Endothelial cell of umbilical vein (primary cell): ENCODE data around the gene RAD1. TPM values are rescaled to one million over a fixed set of nuclear protein-coding genes. Genes with fewer than 3 reads are reported as not detected.

ENCODE experiments used
- BruUV-seq: library from RNA; stranded (reverse); fragments of 400-500 nt; replicated peaks from 2 replicates; lab custom pipeline; 2021; lab: Mats Ljungman, UMichigan
- CTCF ChIA-PET: fragments of 300-600, 350-600 bp; sonication (Branson Sonifier 250); formaldehyde crosslinking; loops from one replicate; lab custom pipeline; 2021; ENCODE audit warnings: antibody characterized with exemption, inconsistent platforms; lab: Charles Lee
- POLR2A ChIA-PET: fragments of 300-600, 350-600 bp; sonication (Branson Sonifier 250); formaldehyde crosslinking; loops from one replicate; lab custom pipeline; 2021; ENCODE audit warnings: antibody characterized with exemption, inconsistent platforms; lab: Charles Lee
- DNase-seq: peaks from one replicate; pipeline ENCODE4 v3.0.0-alpha.2; 2011; ENCODE audit warnings: low read depth, low spot score
- FAIRE-seq: peaks from 2 replicates; lab custom pipeline; 2011; peaks lifted over from hg19 to GRCh38; lab: Jason Lieb, UNC
- H2AFZ ChIP-seq: 2 replicates; pipeline ENCODE4 v1.6.0; 2012; ENCODE audit warnings: low read depth, low read length, control low read depth, inconsistent platforms
- H3K27ac ChIP-seq: 2 replicates; pipeline ENCODE4 v1.5.1; 2011; ENCODE audit warnings: low read depth, mild to moderate bottlenecking, control low read depth, low read length, moderate library complexity; ENCODE audit not compliant: insufficient read depth
- H3K27me3 ChIP-seq, 2 experiments: 2 replicates each; pipeline versions ENCODE4 v1.6.0 to v1.6.1; 2011; ENCODE audit warnings: low read length in 2 of 2, mixed read lengths in 1 of 2; ENCODE audit not compliant: control insufficient read depth in 2 of 2, insufficient read depth in 2 of 2
- H3K36me3 ChIP-seq, 2 experiments: 2 replicates in 1 of 2; 3 replicates in 1 of 2; pipeline ENCODE4 v1.5.1; 2011; ENCODE audit warnings: low read length in 2 of 2, mild to moderate bottlenecking in 1 of 2, moderate library complexity in 1 of 2; ENCODE audit not compliant: control insufficient read depth in 2 of 2, insufficient read depth in 2 of 2; ENCODE audit errors: extremely low read depth in 1 of 2
- H3K4me1 ChIP-seq: 3 replicates; pipeline ENCODE4 v1.5.1; 2011; ENCODE audit warnings: mild to moderate bottlenecking, low read length; ENCODE audit not compliant: control insufficient read depth, insufficient read depth; ENCODE audit errors: extremely low read depth
- H3K4me2 ChIP-seq: 2 replicates; pipeline ENCODE4 v1.6.1; 2011; ENCODE audit warnings: low read length, control low read depth, mixed read lengths; ENCODE audit not compliant: insufficient read depth
- H3K4me3 ChIP-seq, 3 experiments: fragments of 200-600 bp in 1 of 3; sonication (generic), shearing (Covaris generic) in 1 of 3; replicated peaks in 1 of 3; 2 replicates each; pipeline ENCODE4 v1.5.1; 2011 to 2016; ENCODE audit warnings: control low read depth in 3 of 3, low read length in 3 of 3, mild to moderate bottlenecking in 2 of 3, inconsistent platforms in 1 of 3, low read depth in 1 of 3, moderate library complexity in 1 of 3; ENCODE audit not compliant: insufficient read depth in 1 of 3
- H3K79me2 ChIP-seq: 2 replicates; pipeline ENCODE4 v1.6.0; 2012; ENCODE audit warnings: low read length, inconsistent platforms; ENCODE audit not compliant: control insufficient read depth, insufficient read depth
- H3K9ac ChIP-seq: replicated peaks from 2 replicates; pipeline ENCODE3; 2011; ENCODE audit warnings: low read length, control low read depth; ENCODE audit not compliant: insufficient read depth; ENCODE audit errors: extremely low read depth
- H3K9me1 ChIP-seq: replicated peaks from 3 replicates; pipeline ENCODE4 v1.6.0; 2011; ENCODE audit warnings: mild to moderate bottlenecking, low read length; ENCODE audit not compliant: control insufficient read depth, insufficient read depth; ENCODE audit errors: extremely low read depth
- H3K9me3 ChIP-seq: replicated peaks from 2 replicates; pipeline ENCODE4 v1.5.1; 2012; ENCODE audit warnings: low read length, inconsistent platforms; ENCODE audit not compliant: control insufficient read depth, insufficient read depth
- H4K20me1 ChIP-seq: replicated peaks from 2 replicates; pipeline ENCODE3; 2011; ENCODE audit warnings: mild to moderate bottlenecking, low read length; ENCODE audit not compliant: control insufficient read depth, insufficient read depth; ENCODE audit errors: extremely low read depth
- EZH2 ChIP-seq: IDR thresholded peaks from 2 replicates; pipeline ENCODE4 v1.6.1; 2012; ENCODE audit warnings: borderline replicate concordance, low read depth, mild to moderate bottlenecking, moderate library complexity, low read length, inconsistent platforms; ENCODE audit not compliant: severe bottlenecking
- FOS ChIP-seq: IDR thresholded peaks from 2 replicates; pipeline ENCODE4 v1.6.1; 2011; ENCODE audit warnings: mild to moderate bottlenecking, low read length, moderate library complexity, borderline replicate concordance; ENCODE audit not compliant: insufficient read depth
- GATA2 ChIP-seq: IDR thresholded peaks from 2 replicates; pipeline ENCODE4 v1.7.0; 2011; ENCODE audit warnings: low read depth, mild to moderate bottlenecking, moderate library complexity, mixed read lengths, low read length; ENCODE audit not compliant: insufficient read length, insufficient read depth
- JUN ChIP-seq: IDR thresholded peaks from 2 replicates; pipeline ENCODE4 v1.6.1; 2011; ENCODE audit warnings: borderline replicate concordance, low read depth; ENCODE audit not compliant: insufficient read length, insufficient read depth
- MAX ChIP-seq: IDR thresholded peaks from 2 replicates; pipeline ENCODE4 v1.6.1; 2011; ENCODE audit not compliant: insufficient read depth, insufficient read length
- MYC ChIP-seq: IDR thresholded peaks from one replicate; pipeline ENCODE4 v1.6.1; 2011; ENCODE audit warnings: mild to moderate bottlenecking, low read depth, low read length
- POLR2A ChIP-seq: IDR thresholded peaks from 2 replicates; pipeline ENCODE4 v1.6.1; 2012; ENCODE audit warnings: low read depth, mild to moderate bottlenecking, control low read depth, low read length
- POLR2AphosphoS5 ChIP-seq: IDR thresholded peaks from 2 replicates; pipeline ENCODE4 v1.6.1; 2012; ENCODE audit warnings: low read depth, mild to moderate bottlenecking, control low read depth, low read length, moderate library complexity; ENCODE audit not compliant: insufficient read depth
- dilution Hi-C: fragments of 300-500 bp; cut with MboI; formaldehyde crosslinking; loops from one replicate; pipeline ENCODE4 v1.15.0; 2019; ENCODE audit warnings: low sequenced_read_pairs; ENCODE audit not compliant: extremely low pct_ligation_motif_present
- intact Hi-C: fragments of 100-400 bp; cut with micrococcal nuclease; formaldehyde crosslinking; loops from one replicate; pipeline ENCODE4 v1.10.0; 2022
- polyA plus RNA-seq, 4 experiments: library from polyadenylated mRNA; depleted of rRNA in 3 of 4; stranded (reverse) in 3 of 4; unstranded in 1 of 4; fragments of >200 nt; gene quantifications; 2 replicates each; pipeline versions ENCODE4 v1.2.1 to v1.2.3, GENCODE V29; 2011 to 2012; ENCODE audit warnings: missing spikeins in 1 of 4
- total RNA-seq: library from RNA; stranded (reverse); gene quantifications from 2 replicates; pipeline ENCODE4 v1.2.3, GENCODE V29; 2021
- TF ChIP-seq, protein P1 (sequence below), 2 donors: IDR thresholded peaks; 1 replicate in 1 of 2; 2 replicates in 1 of 2; pipeline ENCODE4 v1.5.1; 2011; ENCODE audit warnings: low read length in 2 of 2, mild to moderate bottlenecking in 2 of 2, moderate library complexity in 2 of 2, control low read depth in 1 of 2, inconsistent platforms in 1 of 2, low read depth in 1 of 2; ENCODE audit not compliant: insufficient read depth in 1 of 2; ENCODE audit errors: extremely low read depth in 1 of 2

RAD1 gene
- total and polyA plus RNA-seq, 2 donors (not counting 3 experiments of a cell fraction or from before 2014, with no cell fraction given) = 10.7 to 22.2 TPM

DNA sequence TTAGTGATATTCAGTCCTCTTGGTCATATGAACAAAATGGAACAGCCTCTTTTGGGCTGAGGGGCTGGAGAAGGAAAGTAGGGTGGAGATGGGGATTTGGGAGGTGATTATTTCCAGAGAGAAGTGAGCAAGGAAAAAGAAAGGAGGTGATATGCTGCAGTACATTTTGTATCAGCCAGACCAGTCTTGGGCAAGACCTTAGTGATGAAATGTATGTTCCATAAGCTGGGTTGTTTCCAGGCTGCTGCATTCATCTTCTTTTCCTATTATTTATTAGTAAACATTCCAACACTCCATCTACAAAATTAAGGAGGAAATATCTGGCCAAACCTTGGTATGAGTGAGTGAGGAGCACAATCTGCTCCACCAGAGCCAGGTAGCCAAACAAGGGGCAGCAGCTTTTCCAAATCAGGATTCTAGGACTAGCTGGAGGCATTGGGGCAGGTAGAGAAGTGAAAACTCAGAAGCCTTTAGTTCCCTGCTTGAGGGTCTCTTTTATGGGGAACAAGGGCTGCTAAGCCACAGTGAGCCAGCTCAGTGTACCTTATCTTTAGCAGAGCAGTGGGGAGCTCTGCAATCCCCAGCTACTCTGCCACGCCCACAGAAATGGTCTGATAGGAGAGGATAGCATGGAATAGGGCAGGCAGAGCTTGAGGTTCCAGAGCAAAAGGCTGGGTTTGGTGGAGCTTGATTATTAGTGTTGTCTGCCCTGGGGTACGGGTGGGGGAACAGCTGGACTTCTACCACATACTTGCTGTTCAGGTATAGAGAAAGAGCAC, 19.5 kb downstream of the RAD1 start:
- Histone ChIP-seq H3K27me3 (peaks cover 0 to 2% of the 10 kb centered on the region in 2 experiments), H3K9me3 (no peaks in the 10 kb centered on the region), H3K27ac (no peak overlapping the region), H3K9ac (no peak overlapping the region), H3K4me2 (no peak overlapping the region), H3K4me1 (no peaks in the 10 kb centered on the region), H3K9me1 (no peaks in the 10 kb centered on the region), H3K79me2 (no peaks in the 10 kb centered on the region), H3K4me3 (no peak overlapping the region), H2AFZ (no peak overlapping the region), H3K36me3 (no peaks in the 10 kb centered on the region), H4K20me1 (no peaks in the 10 kb centered on the region)
- DNase-seq = no peak
- dilution Hi-C loops = no loop called here
- ChIA-PET CTCF (interaction anchor here (1.0 to 7.2 kb wide), 8 partner anchors 13 to 426 kb away, joined by 3 to 84 read pairs (median 4); partner anchors contain the start of genes BRIX1 and RAD1), POLR2A (no interaction called here)
- BruUV-seq = no TSS peak
- TF ChIP-seq POLR2AphosphoS5 (no peak), EZH2 (no peak), POLR2A (no peak), MAX (no peak), FOS (no peak), JUN (no peak), GATA2 (no peak), MYC (no peak)
- TF ChIP-seq, protein P1, sequence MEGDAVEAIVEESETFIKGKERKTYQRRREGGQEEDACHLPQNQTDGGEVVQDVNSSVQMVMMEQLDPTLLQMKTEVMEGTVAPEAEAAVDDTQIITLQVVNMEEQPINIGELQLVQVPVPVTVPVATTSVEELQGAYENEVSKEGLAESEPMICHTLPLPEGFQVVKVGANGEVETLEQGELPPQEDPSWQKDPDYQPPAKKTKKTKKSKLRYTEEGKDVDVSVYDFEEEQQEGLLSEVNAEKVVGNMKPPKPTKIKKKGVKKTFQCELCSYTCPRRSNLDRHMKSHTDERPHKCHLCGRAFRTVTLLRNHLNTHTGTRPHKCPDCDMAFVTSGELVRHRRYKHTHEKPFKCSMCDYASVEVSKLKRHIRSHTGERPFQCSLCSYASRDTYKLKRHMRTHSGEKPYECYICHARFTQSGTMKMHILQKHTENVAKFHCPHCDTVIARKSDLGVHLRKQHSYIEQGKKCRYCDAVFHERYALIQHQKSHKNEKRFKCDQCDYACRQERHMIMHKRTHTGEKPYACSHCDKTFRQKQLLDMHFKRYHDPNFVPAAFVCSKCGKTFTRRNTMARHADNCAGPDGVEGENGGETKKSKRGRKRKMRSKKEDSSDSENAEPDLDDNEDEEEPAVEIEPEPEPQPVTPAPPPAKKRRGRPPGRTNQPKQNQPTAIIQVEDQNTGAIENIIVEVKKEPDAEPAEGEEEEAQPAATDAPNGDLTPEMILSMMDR (IDR thresholded peaks at IDR 0.05; ENCODE audit: extremely low read depth in 1 of 2, insufficient read depth in 1 of 2, low read depth in 1 of 2, low read length in 2 of 2) = no peak
- intact Hi-C loops = no loop called here
- FAIRE-seq = no peak
